HepG2 (cell line): ENCODE measurements around the gene KRTAP10-11. TPM values are rescaled to one million over a fixed set of nuclear protein-coding genes. Genes with fewer than 3 reads are reported as not detected.

Experiments used
- ATAC-seq: fragments of 200-7000 bp; cut with Tn5 transposase; 3 replicates; pipeline ENCODE4 v1.9.1; 2020; ENCODE audit warnings: mild to moderate bottlenecking, moderate library complexity
- BruUV-seq: library from RNA; stranded (reverse); fragments of 400-500 nt; replicated peaks from 2 replicates; lab custom pipeline; 2021; lab: Mats Ljungman, UMichigan
- CTCF ChIA-PET: fragments of 300-600 bp; formaldehyde crosslinking; extraction: SDS; loops from one replicate; lab custom pipeline; 2021; ENCODE audit warnings: low total read pairs, inconsistent platforms, low intra/inter-chr PET ratio; lab: Yijun Ruan, JAX
- POLR2A ChIA-PET: fragments of 350-600 bp; sonication (Branson Sonifier 250); formaldehyde crosslinking; loops from one replicate; lab custom pipeline; 2020; ENCODE audit warnings: antibody characterized with exemption, inconsistent platforms; lab: Yijun Ruan, JAX
- DNase-seq: peaks from one replicate; pipeline ENCODE4 v3.0.0-alpha.2; 2015; ENCODE audit warnings: low spot score
- FAIRE-seq: peaks from 3 replicates; lab custom pipeline; 2011; peaks lifted over from hg19 to GRCh38; lab: Jason Lieb, UNC
- H2AFZ ChIP-seq: one replicate; pipeline ENCODE4 v1.6.1; 2011; ENCODE audit warnings: low read length, inconsistent platforms
- H3K27ac ChIP-seq: fragments of 300-600 bp; 3 replicates; pipeline ENCODE4 v1.8.0; 2011; ENCODE audit warnings: mixed run types, mild to moderate bottlenecking, mixed read lengths, low read length, inconsistent platforms; ENCODE audit not compliant: insufficient read depth; ENCODE audit errors: extremely low read length
- H3K27me3 ChIP-seq, 2 experiments: fragments of 200-600 bp in 1 of 2; 2 replicates in 1 of 2; 3 replicates in 1 of 2; pipeline versions ENCODE4 v1.6.0 to v1.8.0; 2011; ENCODE audit warnings: low read length in 2 of 2, mild to moderate bottlenecking in 2 of 2, moderate library complexity in 2 of 2, inconsistent platforms in 1 of 2; ENCODE audit not compliant: insufficient read depth in 2 of 2, control insufficient read depth in 1 of 2
- H3K36me3 ChIP-seq, 2 experiments: fragments of 200-600 bp in 1 of 2; replicated peaks in 1 of 2; 2 replicates in 1 of 2; 3 replicates in 1 of 2; pipeline versions ENCODE4 v1.5.1 to v1.8.0; 2011; ENCODE audit warnings: low read length in 2 of 2, inconsistent platforms in 1 of 2; ENCODE audit not compliant: insufficient read depth in 2 of 2, control insufficient read depth in 1 of 2
- H3K4me1 ChIP-seq: 2 replicates; pipeline ENCODE4 v1.5.1; 2012; ENCODE audit warnings: low read length, inconsistent platforms; ENCODE audit not compliant: insufficient read depth
- H3K4me2 ChIP-seq: 2 replicates; pipeline ENCODE4 v1.6.0; 2011; ENCODE audit warnings: low read depth, low read length, inconsistent platforms
- H3K4me3 ChIP-seq, 3 experiments: fragments of 200-600 bp in 1 of 3; sonication (generic), shearing (Covaris generic) in 1 of 3; replicated peaks in 1 of 3; 2 replicates each; pipeline ENCODE4 v1.5.1; 2011 to 2016; ENCODE audit warnings: low read length in 3 of 3, inconsistent platforms in 2 of 3, low read depth in 2 of 3, mild to moderate bottlenecking in 2 of 3, control low read depth in 1 of 3, mixed read lengths in 1 of 3; ENCODE audit not compliant: insufficient read depth in 1 of 3
- H3K79me2 ChIP-seq: one replicate; pipeline ENCODE4 v1.6.1; 2011; ENCODE audit warnings: low read length, inconsistent platforms; ENCODE audit not compliant: insufficient read depth
- H3K9ac ChIP-seq: 2 replicates; pipeline ENCODE4 v1.6.0; 2011; ENCODE audit warnings: mild to moderate bottlenecking, low read depth, low read length, inconsistent platforms; ENCODE audit not compliant: insufficient read depth
- H3K9me3 ChIP-seq: 2 replicates; pipeline ENCODE4 v1.5.1; 2012; ENCODE audit warnings: mild to moderate bottlenecking, low read length
- H4K20me1 ChIP-seq: 2 replicates; pipeline ENCODE4 v1.6.0; 2011; ENCODE audit warnings: inconsistent platforms, mild to moderate bottlenecking, low read length, moderate library complexity; ENCODE audit not compliant: insufficient read depth
- BRCA1 ChIP-seq: sonication (generic); formaldehyde crosslinking; IDR thresholded peaks from 2 replicates; pipeline ENCODE4 v1.4.0; 2020; ENCODE audit warnings: missing genetic modification reagents
- KAT7 ChIP-seq: IDR thresholded peaks from 2 replicates; pipeline ENCODE4 v1.6.1; 2018; ENCODE audit warnings: borderline replicate concordance, missing compliant biosample characterization
- POLR2A ChIP-seq, 2 experiments: IDR thresholded peaks; 2 replicates each; pipeline ENCODE4 v1.6.1; 2011; ENCODE audit warnings: low read depth in 2 of 2, low read length in 2 of 2, mild to moderate bottlenecking in 1 of 2, moderate library complexity in 1 of 2; ENCODE audit not compliant: insufficient read depth in 1 of 2
- SYNCRIP ChIP-seq: fragments of 200-400 bp; formaldehyde crosslinking; IDR thresholded peaks from 2 replicates; pipeline ENCODE4 v1.6.1; 2018; ENCODE audit warnings: mild to moderate bottlenecking, low read depth, low read length; ENCODE audit not compliant: insufficient read depth
- TBP ChIP-seq: sonication (generic); formaldehyde crosslinking; IDR thresholded peaks from 2 replicates; pipeline ENCODE4 v1.5.0; 2020; ENCODE audit warnings: missing genetic modification reagents
- TMF1 ChIP-seq: sonication (generic); formaldehyde crosslinking; IDR thresholded peaks from 2 replicates; pipeline ENCODE4 v1.8.1; 2022; ENCODE audit warnings: low read depth, missing genetic modification reagents
- ZBTB20 ChIP-seq: sonication (generic); formaldehyde crosslinking; IDR thresholded peaks from 2 replicates; pipeline ENCODE4 v1.8.1; 2023; ENCODE audit warnings: missing genetic modification reagents, low read depth, mild to moderate bottlenecking, borderline replicate concordance
- ZFP62 ChIP-seq: sonication (generic); formaldehyde crosslinking; IDR thresholded peaks from 2 replicates; pipeline ENCODE4 v1.4.0; 2020; ENCODE audit warnings: missing genetic modification reagents
- ZNF615 ChIP-seq: sonication (generic); formaldehyde crosslinking; IDR thresholded peaks from 2 replicates; pipeline ENCODE4 v1.5.0; 2020; ENCODE audit warnings: mild to moderate bottlenecking, missing genetic modification reagents, borderline replicate concordance
- ZNF678 ChIP-seq: sonication (generic); formaldehyde crosslinking; IDR thresholded peaks from 2 replicates; pipeline ENCODE4 v1.4.0; 2020; ENCODE audit warnings: mild to moderate bottlenecking, missing genetic modification reagents
- ZSCAN29 ChIP-seq: sonication (generic); formaldehyde crosslinking; conservative IDR thresholded peaks from 2 replicates; pipeline ENCODE4 v1.4.0; 2020; ENCODE audit warnings: mild to moderate bottlenecking, missing genetic modification reagents
- WGBS: methylation state at CpG from one replicate; pipeline ENCODE4 v1.1.6; 2017; ENCODE audit warnings: low lambda C conversion rate; 5-methylcytosine and 5-hydroxymethylcytosine counted together
- in situ Hi-C: cut with HindIII; loops from 2 replicates; pipeline ENCODE4 v1.10.0; 2017; ENCODE audit warnings: low pct_unique_long_range_greater_than_20kb; ENCODE audit not compliant: extremely low pct_ligation_motif_present
- intact Hi-C: fragments of 100-400 bp; cut with micrococcal nuclease; formaldehyde crosslinking; loops from one replicate; pipeline ENCODE4 v1.10.0; 2022; ENCODE audit not compliant: unreplicated experiment
- polyA plus RNA-seq, 8 experiments: library from polyadenylated mRNA; depleted of rRNA in 3 of 8; stranded (reverse) in 7 of 8; unstranded in 1 of 8; fragments of >200 nt; fragmentation: Illumina TruSeq in 4 of 8; extraction: Trizol in 4 of 8; gene quantifications; 2 replicates each; pipeline versions ENCODE4 v1.2.1 to v1.2.3, GENCODE V29; 2011 to 2016; ENCODE audit warnings: low read depth in 4 of 8, missing spikeins in 1 of 8, mixed read lengths in 1 of 8; ENCODE audit not compliant: insufficient read depth in 1 of 8
- total RNA-seq, 5 experiments: library from RNA; depleted of rRNA; stranded (reverse); fragments of >200 nt; fragmentation: Illumina TruSeq; extraction: Trizol; gene quantifications; 2 replicates each; pipeline ENCODE4 v1.2.3, GENCODE V29; 2016; ENCODE audit warnings: low read depth in 1 of 5
- TF ChIP-seq, protein P1 (sequence below): sonication (generic); formaldehyde crosslinking; IDR thresholded peaks from 2 replicates; pipeline ENCODE4 v1.4.0; 2020; ENCODE audit warnings: mild to moderate bottlenecking, missing genetic modification reagents
- TF ChIP-seq, protein P2 (sequence below), 2 experiments: fragments of 450-650 bp in 1 of 2; sonication (generic) in 1 of 2; formaldehyde crosslinking; IDR thresholded peaks; 2 replicates each; pipeline versions ENCODE4 v1.5.0 to v1.8.0; 2020 to 2022; ENCODE audit warnings: mild to moderate bottlenecking in 1 of 2, missing genetic modification reagents in 1 of 2
- TF ChIP-seq, protein P3 (sequence below): IDR thresholded peaks from 2 replicates; pipeline ENCODE4 v1.6.1; 2012; ENCODE audit warnings: low read depth, low read length, improper control_type of control experiment

Gene KRTAP10-11
- total and polyA plus RNA-seq, 2 of the 13 experiments (the other 11 are each of a cell fraction or from before 2014, with no cell fraction given) = not detected

DNA sequence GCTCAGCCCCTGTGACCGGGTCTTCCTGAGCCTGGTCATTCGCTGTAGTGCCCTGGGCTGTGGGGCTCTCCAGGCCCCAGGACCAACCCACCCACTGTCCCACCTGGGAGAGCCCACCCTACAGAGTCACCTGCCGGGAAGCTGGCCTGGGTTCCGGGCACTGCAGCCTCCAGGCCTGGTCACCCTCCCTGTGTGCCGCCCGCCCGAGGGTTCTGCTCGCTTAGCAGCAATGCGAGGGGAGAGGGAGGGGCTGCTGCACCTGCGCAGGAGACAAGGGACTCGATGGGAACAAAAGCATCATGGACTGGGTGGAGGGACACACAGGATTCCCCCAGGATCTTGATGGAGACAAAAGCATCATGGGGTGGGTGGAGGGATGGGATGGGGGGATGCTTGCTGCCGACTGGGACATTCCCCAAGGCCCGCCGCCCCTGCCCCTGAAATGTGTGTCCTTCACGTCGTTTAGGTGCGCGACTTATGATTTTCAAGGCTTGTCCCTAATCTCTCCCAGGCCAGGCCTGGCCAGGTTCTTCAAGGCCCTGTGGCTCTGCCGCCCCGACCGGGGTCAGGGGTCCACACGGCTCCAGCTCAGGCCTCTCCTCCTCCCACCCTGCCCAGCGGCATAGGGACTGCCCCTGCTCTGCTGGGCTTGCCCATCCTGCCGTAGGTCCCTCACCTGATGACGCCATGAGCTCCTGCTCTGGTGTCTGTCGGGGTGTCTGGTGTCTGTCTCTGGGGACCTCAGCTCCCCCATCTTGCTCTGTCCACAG lies 32.6 kb upstream of the KRTAP10-11 start:
- H4K20me1 ChIP-seq = no peaks in the 10 kb centered on the region
- 44% methylated on average over 12 of the region's 26 CpGs for WGBS
- H3K9ac ChIP-seq = no peak overlapping the region
- ChIA-PET CTCF (no interaction called here), POLR2A (no interaction called here)
- no peak overlapping the region for H3K4me3 ChIP-seq
- no TSS peak for BruUV-seq
- no peak overlapping the region for H2AFZ ChIP-seq
- in situ Hi-C loops = no loop called here
- no peak for FAIRE-seq
- DNase-seq = no peak
- H3K4me2 ChIP-seq = no peak overlapping the region
- peaks cover 24% of the 10 kb centered on the region; the same call in 1 of the 2 replicates for H3K9me3 ChIP-seq
- no peaks in the 10 kb centered on the region for H3K36me3 ChIP-seq
- peaks cover 2 to 28% of the 10 kb centered on the region in 2 experiments; a peak in 3 of 5 replicates for H3K27me3 ChIP-seq
- ATAC-seq = peak; percentile 19; the same call in 1 of the 3 replicates
- H3K27ac ChIP-seq = no peak overlapping the region
- H3K79me2 ChIP-seq = no peaks in the 10 kb centered on the region
- no peaks in the 10 kb centered on the region for H3K4me1 ChIP-seq
- intact Hi-C loops = no loop called here
- TF ChIP-seq ZFP62 (no peak), TMF1 (no peak), BRCA1 (CRISPR knock-in tag) (no peak), KAT7 (CRISPR knock-in tag) (no peak), TBP (CRISPR knock-in tag) (no peak), ZNF615 (CRISPR knock-in tag) (no peak), ZSCAN29 (CRISPR knock-in tag) (no peak), POLR2A (IDR thresholded peaks at IDR 0.05; ENCODE audit: insufficient read depth in 1 of 2, low read depth in 2 of 2, low read length in 2 of 2) (no peak), SYNCRIP (no peak), ZNF678 (no peak), ZBTB20 (CRISPR knock-in tag) (no peak)
- TF ChIP-seq, protein P1, sequence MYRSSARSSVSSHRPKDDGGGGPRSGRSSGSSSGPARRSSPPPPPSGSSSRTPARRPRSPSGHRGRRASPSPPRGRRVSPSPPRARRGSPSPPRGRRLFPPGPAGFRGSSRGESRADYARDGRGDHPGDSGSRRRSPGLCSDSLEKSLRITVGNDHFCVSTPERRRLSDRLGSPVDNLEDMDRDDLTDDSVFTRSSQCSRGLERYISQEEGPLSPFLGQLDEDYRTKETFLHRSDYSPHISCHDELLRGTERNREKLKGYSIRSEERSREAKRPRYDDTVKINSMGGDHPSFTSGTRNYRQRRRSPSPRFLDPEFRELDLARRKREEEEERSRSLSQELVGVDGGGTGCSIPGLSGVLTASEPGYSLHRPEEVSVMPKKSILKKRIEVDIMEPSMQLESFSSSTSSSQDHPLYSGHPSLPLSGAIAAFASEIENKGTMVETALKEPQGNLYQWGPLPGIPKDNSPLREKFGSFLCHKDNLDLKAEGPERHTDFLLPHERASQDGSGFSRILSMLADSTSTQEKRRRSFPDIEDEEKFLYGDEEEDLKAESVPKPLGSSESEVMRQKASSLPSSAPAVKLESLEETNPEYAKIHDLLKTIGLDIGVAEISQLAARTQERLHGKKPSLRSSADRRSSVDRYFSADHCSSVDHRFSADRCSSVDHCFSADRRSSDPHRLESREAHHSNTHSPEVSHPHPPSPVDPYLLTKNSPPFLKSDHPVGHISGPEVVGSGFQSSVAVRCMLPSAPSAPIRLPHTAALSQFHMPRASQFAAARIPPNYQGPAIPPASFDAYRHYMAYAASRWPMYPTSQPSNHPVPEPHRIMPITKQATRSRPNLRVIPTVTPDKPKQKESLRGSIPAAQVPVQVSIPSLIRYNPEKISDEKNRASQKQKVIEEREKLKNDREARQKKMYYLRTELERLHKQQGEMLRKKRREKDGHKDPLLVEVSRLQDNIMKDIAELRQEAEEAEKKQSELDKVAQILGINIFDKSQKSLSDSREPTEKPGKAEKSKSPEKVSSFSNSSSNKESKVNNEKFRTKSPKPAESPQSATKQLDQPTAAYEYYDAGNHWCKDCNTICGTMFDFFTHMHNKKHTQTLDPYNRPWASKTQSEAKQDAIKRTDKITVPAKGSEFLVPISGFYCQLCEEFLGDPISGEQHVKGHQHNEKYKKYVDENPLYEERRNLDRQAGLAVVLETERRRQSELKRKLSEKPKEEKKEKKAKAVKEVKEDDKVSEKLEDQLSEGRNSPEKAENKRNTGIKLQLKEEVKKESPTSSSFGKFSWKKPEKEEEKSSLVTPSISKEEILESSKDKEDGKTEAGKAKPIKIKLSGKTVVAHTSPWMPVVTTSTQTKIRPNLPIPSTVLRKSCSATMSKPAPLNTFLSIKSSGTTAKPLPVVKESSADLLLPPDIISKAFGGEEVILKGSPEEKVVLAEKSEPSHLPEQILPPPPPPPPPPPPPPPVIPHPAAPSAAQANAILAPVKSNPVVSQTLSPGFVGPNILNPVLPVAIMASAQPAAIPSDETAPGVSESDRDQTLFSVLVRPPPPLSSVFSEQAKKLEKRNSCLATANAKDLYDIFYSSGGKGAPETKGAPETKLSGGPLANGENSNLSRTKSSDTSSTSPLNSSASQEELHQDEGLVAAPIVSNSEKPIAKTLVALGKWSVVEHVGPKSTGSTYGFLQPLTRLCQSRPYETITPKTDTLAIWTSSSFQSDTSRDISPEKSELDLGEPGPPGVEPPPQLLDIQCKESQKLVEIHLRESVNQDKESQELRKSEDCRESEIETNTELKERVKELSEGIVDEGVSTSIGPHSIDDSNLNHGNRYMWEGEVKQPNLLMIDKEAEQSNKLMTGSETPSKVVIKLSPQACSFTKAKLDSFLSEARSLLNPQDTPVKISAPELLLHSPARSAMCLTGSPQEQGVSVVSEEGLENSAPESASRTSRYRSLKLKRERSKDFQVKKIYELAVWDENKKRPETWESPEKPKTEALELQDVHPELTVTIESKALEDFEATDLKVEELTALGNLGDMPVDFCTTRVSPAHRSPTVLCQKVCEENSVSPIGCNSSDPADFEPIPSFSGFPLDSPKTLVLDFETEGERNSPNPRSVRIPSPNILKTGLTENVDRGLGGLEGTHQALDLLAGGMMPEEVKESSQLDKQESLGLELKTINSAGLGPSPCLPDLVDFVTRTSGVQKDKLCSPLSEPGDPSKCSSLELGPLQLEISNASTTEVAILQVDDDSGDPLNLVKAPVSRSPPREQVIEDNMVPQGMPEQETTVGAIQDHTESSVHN (CRISPR knock-in tag) = no peak
- TF ChIP-seq, protein P2, sequence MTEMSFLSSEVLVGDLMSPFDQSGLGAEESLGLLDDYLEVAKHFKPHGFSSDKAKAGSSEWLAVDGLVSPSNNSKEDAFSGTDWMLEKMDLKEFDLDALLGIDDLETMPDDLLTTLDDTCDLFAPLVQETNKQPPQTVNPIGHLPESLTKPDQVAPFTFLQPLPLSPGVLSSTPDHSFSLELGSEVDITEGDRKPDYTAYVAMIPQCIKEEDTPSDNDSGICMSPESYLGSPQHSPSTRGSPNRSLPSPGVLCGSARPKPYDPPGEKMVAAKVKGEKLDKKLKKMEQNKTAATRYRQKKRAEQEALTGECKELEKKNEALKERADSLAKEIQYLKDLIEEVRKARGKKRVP (CRISPR knock-in tag; IDR thresholded peaks at IDR 0.05) = no peak
- TF ChIP-seq, protein P3, sequence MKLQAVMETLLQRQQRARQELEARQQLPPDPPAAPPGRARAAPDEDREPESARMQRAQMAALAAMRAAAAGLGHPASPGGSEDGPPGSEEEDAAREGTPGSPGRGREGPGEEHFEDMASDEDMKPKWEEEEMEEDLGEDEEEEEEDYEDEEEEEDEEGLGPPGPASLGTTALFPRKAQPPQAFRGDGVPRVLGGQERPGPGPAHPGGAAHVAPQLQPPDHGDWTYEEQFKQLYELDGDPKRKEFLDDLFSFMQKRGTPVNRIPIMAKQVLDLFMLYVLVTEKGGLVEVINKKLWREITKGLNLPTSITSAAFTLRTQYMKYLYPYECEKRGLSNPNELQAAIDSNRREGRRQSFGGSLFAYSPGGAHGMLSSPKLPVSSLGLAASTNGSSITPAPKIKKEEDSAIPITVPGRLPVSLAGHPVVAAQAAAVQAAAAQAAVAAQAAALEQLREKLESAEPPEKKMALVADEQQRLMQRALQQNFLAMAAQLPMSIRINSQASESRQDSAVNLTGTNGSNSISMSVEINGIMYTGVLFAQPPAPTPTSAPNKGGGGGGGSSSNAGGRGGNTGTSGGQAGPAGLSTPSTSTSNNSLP = no peak
